GM12878 (cell line): ENCODE measurements around the gene TRIM61.
"Not testable (repeated sequence)": the region's sequence is repeated elsewhere in the genome, so short reads cannot be mapped to it uniquely, and the experiment has no call there.

ENCODE experiments used
- EP300 ChIP-seq, 2 experiments: fragments of 150-350 bp in 1 of 2; IDR thresholded peaks; 2 replicates each; pipeline ENCODE4 v1.6.1; 2011 to 2012; ENCODE audit warnings: low read depth in 2 of 2, low read length in 2 of 2, borderline replicate concordance in 1 of 2, improper control_type of control experiment in 1 of 2, inconsistent platforms in 1 of 2; ENCODE audit not compliant: control insufficient read depth in 1 of 2
- TF ChIP-seq, protein P1 (sequence below), 3 experiments: IDR thresholded peaks in 2 of 3; conservative IDR thresholded peaks in 1 of 3; 2 replicates each; pipeline ENCODE4 v1.5.1; 2011; ENCODE audit warnings: low read depth in 3 of 3, low read length in 3 of 3, mild to moderate bottlenecking in 3 of 3, control low read depth in 2 of 3, moderate library complexity in 2 of 3, inconsistent platforms in 1 of 3, mixed read lengths in 1 of 3; ENCODE audit not compliant: control insufficient read depth in 2 of 3, insufficient read depth in 1 of 3; ENCODE audit errors: extremely low read depth in 1 of 3

DNA sequence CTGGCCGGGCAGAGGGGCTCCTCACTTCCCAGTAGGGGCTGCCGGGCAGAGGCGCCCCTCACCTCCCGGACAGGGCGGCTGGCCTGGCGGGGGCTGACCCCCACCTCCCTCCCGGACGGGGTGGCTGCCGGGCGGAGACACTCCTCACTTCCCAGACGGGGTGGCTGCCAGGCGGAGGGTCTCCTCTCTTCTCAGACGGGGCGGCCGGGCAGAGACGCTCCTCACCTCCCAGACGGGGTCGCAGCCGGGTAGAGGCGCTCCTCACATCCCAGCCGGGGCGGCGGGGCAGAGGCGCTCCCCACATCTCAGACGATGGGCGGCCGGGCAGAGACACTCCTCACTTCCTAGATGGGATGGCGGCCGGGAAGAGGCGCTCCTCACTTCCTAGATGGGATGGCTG, 42.5 kb upstream of the TRIM61 start:
- TF ChIP-seq, protein P1, sequence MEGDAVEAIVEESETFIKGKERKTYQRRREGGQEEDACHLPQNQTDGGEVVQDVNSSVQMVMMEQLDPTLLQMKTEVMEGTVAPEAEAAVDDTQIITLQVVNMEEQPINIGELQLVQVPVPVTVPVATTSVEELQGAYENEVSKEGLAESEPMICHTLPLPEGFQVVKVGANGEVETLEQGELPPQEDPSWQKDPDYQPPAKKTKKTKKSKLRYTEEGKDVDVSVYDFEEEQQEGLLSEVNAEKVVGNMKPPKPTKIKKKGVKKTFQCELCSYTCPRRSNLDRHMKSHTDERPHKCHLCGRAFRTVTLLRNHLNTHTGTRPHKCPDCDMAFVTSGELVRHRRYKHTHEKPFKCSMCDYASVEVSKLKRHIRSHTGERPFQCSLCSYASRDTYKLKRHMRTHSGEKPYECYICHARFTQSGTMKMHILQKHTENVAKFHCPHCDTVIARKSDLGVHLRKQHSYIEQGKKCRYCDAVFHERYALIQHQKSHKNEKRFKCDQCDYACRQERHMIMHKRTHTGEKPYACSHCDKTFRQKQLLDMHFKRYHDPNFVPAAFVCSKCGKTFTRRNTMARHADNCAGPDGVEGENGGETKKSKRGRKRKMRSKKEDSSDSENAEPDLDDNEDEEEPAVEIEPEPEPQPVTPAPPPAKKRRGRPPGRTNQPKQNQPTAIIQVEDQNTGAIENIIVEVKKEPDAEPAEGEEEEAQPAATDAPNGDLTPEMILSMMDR (IDR thresholded peaks at IDR 0.05 in 2 of 3, conservative IDR thresholded peaks at IDR 0.05 in 1 of 3; ENCODE audit: control insufficient read depth in 2 of 3, extremely low read depth in 1 of 3, insufficient read depth in 1 of 3, low read depth in 3 of 3, low read length in 3 of 3) = not testable (repeated sequence)
- TF ChIP-seq EP300 (IDR thresholded peaks at IDR 0.05; ENCODE audit: borderline replicate concordance in 1 of 2, control insufficient read depth in 1 of 2, low read depth in 2 of 2, low read length in 2 of 2) = not testable (repeated sequence)
